Psoas muscle (tissue), 8 donors: ENCODE results near the gene FOXK2. TPM values are rescaled to one million over a fixed set of nuclear protein-coding genes. Genes with fewer than 3 reads are reported as not detected.

Source experiments
- ATAC-seq, 4 donors: fragments of 200-7000 bp; cut with Tn5 transposase; one replicate each; pipeline ENCODE4 v1.9.1; 2020; ENCODE audit warnings: moderate library complexity in 3 of 4, mild to moderate bottlenecking in 2 of 4
- DNase-seq, 2 donors: peaks; one replicate each; pipeline ENCODE4 v3.0.0-alpha.2; 2020
- H3K27ac ChIP-seq: fragments of 200-600 bp; one replicate; pipeline ENCODE4 v1.8.0; 2022
- H3K27me3 ChIP-seq, 3 donors: fragments of 200-600 bp in 1 of 3; one replicate each; pipeline versions ENCODE4 v1.6.1 to v1.8.0; 2013 to 2022; ENCODE audit warnings: low read length in 2 of 3, mild to moderate bottlenecking in 2 of 3, moderate library complexity in 1 of 3; ENCODE audit not compliant: insufficient read depth in 3 of 3
- H3K36me3 ChIP-seq, 2 donors: fragments of 200-600 bp in 1 of 2; one replicate each; pipeline versions ENCODE4 v1.6.1 to v1.8.0; 2013 to 2022; ENCODE audit warnings: low read depth in 1 of 2, mild to moderate bottlenecking in 1 of 2, moderate library complexity in 1 of 2; ENCODE audit not compliant: insufficient read depth in 1 of 2
- H3K4me1 ChIP-seq: fragments of 200-600 bp; one replicate; pipeline ENCODE4 v1.8.0; 2022
- H3K4me3 ChIP-seq: fragments of 200-600 bp; one replicate; pipeline ENCODE4 v1.8.0; 2022; ENCODE audit warnings: mild to moderate bottlenecking
- H3K9me3 ChIP-seq: fragments of 200-600 bp; one replicate; pipeline ENCODE4 v1.8.0; 2022
- WGBS, 3 donors: extraction: QIAGEN DNeasy Blood & Tissue Kit; methylation state at CpG; one replicate each; pipeline versions ENCODE4 v1.1.6 to v1.1.7; 2013; 5-methylcytosine and 5-hydroxymethylcytosine counted together
- intact Hi-C, 2 donors: fragments of 100-400 bp; cut with DNase I; formaldehyde crosslinking; loops; one replicate each; pipeline versions ENCODE4 v1.11.0 to v1.14.2; 2022
- polyA plus RNA-seq, 3 donors: library from polyadenylated mRNA; stranded (reverse); fragments of 200-250 nt; gene quantifications; one replicate each; pipeline ENCODE4 v1.2.3, GENCODE V29; 2013
- total RNA-seq, 4 donors: library from RNA; stranded (reverse); fragmentation: NEBNext Ultra II Directional in 2 of 4; extraction: Animal tissue kit (Norgen Biotek cat#: 25700) in 2 of 4; gene quantifications; one replicate each; pipeline versions ENCODE4 v1.2.1 to v1.2.4, GENCODE V29; 2021 to 2023
- TF ChIP-seq, protein P1 (sequence below): fragments of 200-600 bp; IDR thresholded peaks from one replicate; pipeline ENCODE4 v1.8.0; 2022; ENCODE audit warnings: antibody characterized with exemption
- donor health status: healthy with polysubstance abuse.
- donor health status: DM: no; HTN: no; CAD: no; lungs with moderate emphysema.
- donor health status: Bipolar disorder and iron deficiency.
- donor health status: healthy.
- donor health status: DM: yes; HTN: yes; CAD: no.
- donor health status: DM: no; HTN: no; CAD: no.
- donor health status: DM: no; HTN: no; CAD: no.
- donor health status: DM: yes; HTN: yes; CAD: no.

Gene FOXK2
- total and polyA plus RNA-seq, 7 donors: 38.9 to 96.4 (median 63.8) TPM

DNA sequence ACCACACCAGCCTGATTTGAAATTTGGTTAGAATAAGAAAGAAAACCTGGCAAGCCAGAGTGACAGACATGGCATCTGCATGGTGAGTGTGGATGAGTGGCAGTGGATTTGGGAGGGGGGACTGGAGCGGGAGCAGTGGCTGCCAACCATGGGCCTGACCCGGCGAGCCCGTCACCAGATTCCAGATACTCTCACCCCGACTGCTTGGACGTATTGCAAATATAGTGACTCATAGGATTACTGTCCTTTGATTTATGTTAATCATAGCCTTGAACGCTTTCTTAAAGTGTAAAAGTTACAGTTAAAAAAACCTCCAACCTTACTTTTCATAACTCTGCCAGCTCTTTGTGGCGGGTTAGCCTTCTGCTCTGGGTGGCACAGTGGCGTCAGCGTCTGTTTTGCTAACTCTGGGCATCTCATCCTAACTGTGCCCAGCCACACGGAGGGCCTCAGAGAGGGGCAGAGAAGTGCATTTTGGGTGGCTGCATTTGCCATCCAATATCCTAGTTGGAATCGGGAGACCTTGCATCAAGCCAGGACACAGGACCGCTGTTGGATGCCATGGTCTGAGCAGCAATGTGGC lies 26.8 kb upstream of the FOXK2 start:
- H3K4me1 ChIP-seq: peaks cover 15% of the 10 kb centered on the region
- no peak overlapping the region for H3K4me3 ChIP-seq
- peaks cover 0 to 10% of the 10 kb centered on the region in 2 donors for H3K36me3 ChIP-seq
- TF ChIP-seq, protein P1, sequence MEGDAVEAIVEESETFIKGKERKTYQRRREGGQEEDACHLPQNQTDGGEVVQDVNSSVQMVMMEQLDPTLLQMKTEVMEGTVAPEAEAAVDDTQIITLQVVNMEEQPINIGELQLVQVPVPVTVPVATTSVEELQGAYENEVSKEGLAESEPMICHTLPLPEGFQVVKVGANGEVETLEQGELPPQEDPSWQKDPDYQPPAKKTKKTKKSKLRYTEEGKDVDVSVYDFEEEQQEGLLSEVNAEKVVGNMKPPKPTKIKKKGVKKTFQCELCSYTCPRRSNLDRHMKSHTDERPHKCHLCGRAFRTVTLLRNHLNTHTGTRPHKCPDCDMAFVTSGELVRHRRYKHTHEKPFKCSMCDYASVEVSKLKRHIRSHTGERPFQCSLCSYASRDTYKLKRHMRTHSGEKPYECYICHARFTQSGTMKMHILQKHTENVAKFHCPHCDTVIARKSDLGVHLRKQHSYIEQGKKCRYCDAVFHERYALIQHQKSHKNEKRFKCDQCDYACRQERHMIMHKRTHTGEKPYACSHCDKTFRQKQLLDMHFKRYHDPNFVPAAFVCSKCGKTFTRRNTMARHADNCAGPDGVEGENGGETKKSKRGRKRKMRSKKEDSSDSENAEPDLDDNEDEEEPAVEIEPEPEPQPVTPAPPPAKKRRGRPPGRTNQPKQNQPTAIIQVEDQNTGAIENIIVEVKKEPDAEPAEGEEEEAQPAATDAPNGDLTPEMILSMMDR: no peak
- 67 to 78% (median 70%) methylated on average over 13 of the region's 13 CpGs for WGBS, 3 donors
- DNase-seq: peak in 1 of 2 donors; percentile 41
- intact Hi-C loops: loop anchor here in 1 of 2 donors (5.0 kb wide), 1 partner anchor 60 kb away; no protein-coding TSS in a partner anchor
- H3K27me3 ChIP-seq: no peaks in the 10 kb centered on the region
- H3K9me3 ChIP-seq: no peaks in the 10 kb centered on the region
- H3K27ac ChIP-seq: no peak overlapping the region
- no peak for ATAC-seq

DNA sequence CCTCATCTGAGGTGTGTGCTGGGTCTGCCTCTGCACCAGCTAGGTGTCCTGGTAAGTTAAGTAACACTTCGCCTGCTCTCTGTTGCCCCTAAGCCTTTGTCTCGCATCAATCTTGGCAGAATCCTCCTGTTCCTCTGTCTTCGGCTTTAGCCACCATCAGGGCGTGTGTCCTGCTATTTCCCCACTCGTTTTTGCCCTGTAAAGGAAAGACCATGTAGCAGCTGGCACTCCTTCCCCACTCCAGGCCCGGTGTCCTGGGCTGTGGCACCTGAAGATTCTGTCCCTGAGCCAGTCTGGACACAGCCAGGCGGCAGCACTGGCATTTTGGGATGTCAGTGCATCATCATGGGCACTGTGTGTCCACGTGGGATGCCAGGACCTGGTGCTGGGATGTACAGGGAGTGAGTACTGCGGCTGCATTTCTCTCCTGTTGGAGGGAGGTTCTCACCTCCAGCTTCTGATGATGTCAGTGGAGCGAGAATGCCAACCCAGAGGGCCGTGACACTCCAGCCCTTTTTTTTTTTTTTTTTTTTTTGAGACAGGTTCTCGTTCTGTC lies 26.2 kb upstream of the FOXK2 start:
- intact Hi-C loops: loop anchor here in 1 of 2 donors (5.0 kb wide), 1 partner anchor 59 kb away; no protein-coding TSS in a partner anchor
- Histone ChIP-seq H3K27me3 (no peaks in the 10 kb centered on the region), H3K27ac (no peak overlapping the region), H3K36me3 (peaks cover 0 to 4% of the 10 kb centered on the region in 2 donors), H3K4me3 (no peak overlapping the region), H3K4me1 (peaks cover 10% of the 10 kb centered on the region), H3K9me3 (no peaks in the 10 kb centered on the region)
- 70 to 81% (median 71%) methylated on average over 12 of the region's 12 CpGs for WGBS, 3 donors
- no peak for ATAC-seq
- TF ChIP-seq, protein P1: no peak
- DNase-seq: no peak

DNA sequence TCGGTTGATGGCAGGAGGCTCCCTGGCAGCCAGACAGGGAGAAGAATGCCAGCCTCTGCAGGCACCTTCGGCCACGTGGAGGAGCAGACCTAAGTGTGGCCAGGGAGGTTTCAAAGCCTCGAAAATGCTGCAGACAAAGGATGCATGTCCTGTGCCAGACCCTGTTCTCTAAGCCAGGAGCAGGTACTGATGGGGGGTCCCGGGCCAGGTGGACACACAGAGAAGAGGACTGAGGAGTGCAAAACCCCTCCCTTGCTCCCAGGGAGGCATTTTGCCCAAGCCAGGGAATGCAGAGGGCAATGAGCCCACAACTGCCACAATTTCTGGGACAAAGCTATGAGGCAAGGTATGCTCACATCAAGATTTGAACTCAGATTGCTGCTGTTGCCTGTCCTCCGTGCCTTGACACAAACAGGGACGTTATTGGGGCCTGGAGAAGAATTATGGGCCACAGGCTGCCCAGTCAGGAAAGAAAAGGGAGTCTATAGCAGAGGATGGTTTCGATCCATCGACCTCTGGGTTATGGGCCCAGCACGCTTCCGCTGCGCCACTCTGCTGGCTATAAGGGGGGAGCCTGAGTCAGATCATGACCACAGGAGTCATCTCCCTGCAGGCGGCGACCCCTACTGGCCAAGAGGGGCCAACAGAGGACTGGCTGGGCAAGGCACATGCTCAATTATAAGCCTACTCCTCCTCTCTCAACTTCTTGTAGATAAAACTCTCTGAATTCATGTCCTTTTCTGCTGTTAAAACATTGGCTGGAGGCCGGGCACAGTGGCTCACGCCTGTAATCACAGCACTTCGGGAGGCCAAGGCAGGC lies 25.1 kb upstream of the FOXK2 start:
- no peaks in the 10 kb centered on the region for H3K9me3 ChIP-seq
- 6 to 8% (median 6%) methylated on average over 17 of the region's 17 CpGs for WGBS, 3 donors
- TF ChIP-seq, protein P1: peak; percentile 75
- peaks cover 5% of the 10 kb centered on the region for H3K4me1 ChIP-seq
- ATAC-seq: peak; percentile 71 to 82 (median 79)
- intact Hi-C loops: loop anchor here in 1 of 2 donors (5.0 kb wide), 1 partner anchor 58 kb away; no protein-coding TSS in a partner anchor
- peak overlapping the region; percentile 38 for H3K27ac ChIP-seq
- DNase-seq: peak; percentile 83 to 92
- H3K4me3 ChIP-seq: peak overlapping the region; percentile 34
- no peaks in the 10 kb centered on the region for H3K27me3 ChIP-seq
- H3K36me3 ChIP-seq: no peaks in the 10 kb centered on the region

DNA sequence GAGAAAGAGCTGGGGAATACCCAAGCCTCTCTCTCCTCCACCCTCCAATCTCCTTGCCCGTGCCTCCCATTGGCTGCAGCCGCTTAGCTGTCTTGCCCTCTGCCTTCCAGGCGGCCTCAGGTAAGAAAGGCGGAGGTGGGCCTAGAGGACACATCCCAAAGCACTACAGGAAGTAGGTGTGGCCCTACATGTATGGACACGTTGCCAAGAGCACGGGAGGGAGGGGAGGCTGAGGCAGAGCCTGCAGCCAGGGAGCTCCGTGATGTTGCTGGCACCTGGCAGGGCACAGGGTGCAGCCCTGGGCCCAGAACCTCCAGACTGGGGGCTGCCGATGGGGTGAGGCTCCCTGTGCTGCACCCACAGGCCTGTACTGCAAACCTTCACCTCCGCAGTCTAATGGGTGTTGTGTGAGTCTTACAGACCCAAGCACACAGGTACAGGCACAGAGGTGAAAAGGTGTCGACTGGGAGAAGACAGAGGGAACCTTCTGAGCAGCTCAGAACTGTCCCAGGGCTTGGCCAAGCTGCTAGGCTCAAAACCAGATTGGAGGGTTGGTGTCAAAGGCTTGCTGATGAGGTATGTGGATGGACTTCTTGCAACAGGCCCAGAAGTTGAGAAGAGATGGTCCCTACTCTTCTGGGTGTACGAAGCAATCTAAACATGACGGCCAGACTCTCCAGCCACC lies 23.5 kb upstream of the FOXK2 start:
- TF ChIP-seq, protein P1: no peak
- Histone ChIP-seq H3K27ac (peak overlapping the region; percentile 82), H3K36me3 (no peaks in the 10 kb centered on the region), H3K27me3 (no peaks in the 10 kb centered on the region), H3K4me3 (no peak overlapping the region), H3K9me3 (no peaks in the 10 kb centered on the region), H3K4me1 (peaks cover 5% of the 10 kb centered on the region)
- intact Hi-C loops: no loop called here
- ATAC-seq (no peak), DNase-seq (no peak)
- WGBS, 3 donors: 63 to 71% (median 68%) methylated on average over 12 of the region's 12 CpGs
